HFF-Myc (cell line): ENCODE results near the gene ANKRD6.

ENCODE experiments used
- DNase-seq: peaks from one replicate; pipeline ENCODE4 v3.0.0-alpha.2; 2011; ENCODE audit warnings: low read depth; ENCODE audit errors: extremely low read depth
- H3K4me3 ChIP-seq: replicated peaks from 2 replicates; pipeline ENCODE4 v1.5.1; 2011; ENCODE audit warnings: low read depth, mild to moderate bottlenecking, control low read depth, low read length
- CTCF ChIP-seq: IDR thresholded peaks from 2 replicates; pipeline ENCODE4 v1.5.1; 2012; ENCODE audit warnings: mild to moderate bottlenecking, low read depth, low read length, control low read depth; ENCODE audit errors: missing control alignments

Gene ANKRD6

DNA sequence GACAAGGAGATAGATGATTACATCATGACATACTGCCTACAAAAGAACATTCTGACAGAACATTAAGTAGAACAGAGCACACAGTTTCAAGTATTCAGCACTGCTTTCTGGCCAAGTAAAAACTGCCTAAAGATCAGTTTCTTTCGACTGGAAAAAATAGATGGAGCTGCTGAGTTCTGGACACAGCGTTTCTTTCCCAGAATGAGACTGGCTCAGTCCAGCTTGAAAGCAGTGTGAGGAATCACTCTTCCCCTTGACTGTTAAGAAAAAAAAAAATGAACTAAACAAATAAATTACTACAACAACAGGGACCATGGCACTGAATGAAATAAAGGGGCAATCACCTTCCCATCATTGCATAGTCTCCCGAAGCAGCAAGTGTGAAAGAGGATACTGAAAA is 210.0 kb downstream of the ANKRD6 start:
- no peak for TF ChIP-seq CTCF
- no peak for DNase-seq
- no peak overlapping the region for H3K4me3 ChIP-seq

DNA sequence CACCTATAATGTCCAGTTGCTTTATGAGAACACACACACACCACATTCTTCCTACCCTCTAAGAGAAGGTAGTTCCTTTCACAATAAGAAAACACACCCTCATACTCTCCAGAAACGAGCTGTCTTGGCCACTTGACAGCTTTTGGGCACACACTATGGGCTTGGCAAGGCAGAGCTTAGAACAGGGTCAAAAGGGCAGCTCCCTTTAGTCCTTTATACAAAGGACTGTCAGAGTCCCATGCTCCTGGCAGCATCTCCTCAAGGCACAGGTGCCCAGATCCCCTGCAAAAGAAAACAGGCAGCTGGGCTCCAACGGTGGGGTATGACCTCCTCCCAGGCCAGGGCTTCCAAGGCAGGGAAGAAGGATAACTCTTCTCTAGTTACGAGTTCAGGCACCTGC is 210.5 kb downstream of the ANKRD6 start:
- no peak overlapping the region for H3K4me3 ChIP-seq
- no peak for TF ChIP-seq CTCF
- no peak for DNase-seq

GRCh38 chr6:89644864-89645263 is 211.9 kb downstream of the ANKRD6 start:
- no peak for DNase-seq
- no peak overlapping the region for H3K4me3 ChIP-seq
- no peak for TF ChIP-seq CTCF

- no peak for DNase-seq
- no peak overlapping the region for H3K4me3 ChIP-seq
- TF ChIP-seq CTCF, result no peak
Measured at GRCh38 chr6:89649682-89650081, 216.7 kb downstream of the ANKRD6 start.

DNA sequence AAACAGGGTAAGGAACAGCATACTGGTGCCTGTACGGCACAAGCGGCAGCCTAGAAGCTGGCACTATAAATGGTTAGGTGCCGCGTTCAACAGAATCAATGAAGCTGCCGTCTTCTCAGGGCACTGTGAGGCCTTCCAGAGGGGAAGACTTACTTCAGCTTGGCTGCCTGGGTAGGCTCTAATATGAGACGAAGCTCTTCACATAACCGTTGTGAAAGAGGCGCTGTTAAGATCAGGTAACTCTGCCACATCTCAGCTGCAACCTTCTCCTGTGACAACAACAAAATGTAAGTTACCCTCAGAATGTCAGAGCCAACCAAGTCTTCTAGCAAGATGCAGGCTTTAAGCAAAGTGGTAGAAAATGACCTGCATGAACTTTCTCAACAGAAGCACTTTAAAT is 217.6 kb downstream of the ANKRD6 start:
- DNase-seq, result no peak
- no peak for TF ChIP-seq CTCF

DNA sequence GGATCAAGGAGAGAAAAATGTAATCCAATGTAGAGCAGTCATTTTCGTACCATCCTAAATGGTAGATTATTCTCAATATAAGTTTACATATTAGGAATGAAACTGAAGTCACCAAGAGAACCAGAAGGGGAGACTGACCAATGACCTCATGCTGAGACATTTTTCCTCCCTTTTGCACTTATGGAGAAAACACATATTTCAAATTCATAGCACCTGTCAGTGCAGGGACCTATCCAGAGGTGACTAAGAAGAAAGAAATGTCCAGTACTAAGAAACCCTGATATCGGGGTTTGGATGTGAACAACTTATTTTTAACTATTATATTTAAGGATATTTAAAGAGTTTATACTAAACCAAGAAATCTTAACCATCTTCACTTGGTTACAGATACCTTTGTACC is 222.2 kb downstream of the ANKRD6 start:
- DNase-seq, result no peak
- H3K4me3 ChIP-seq, result no peak overlapping the region
- no peak for TF ChIP-seq CTCF

More for the DNA sequence above, 217.6 kb downstream of the ANKRD6 start:
- no peak overlapping the region for H3K4me3 ChIP-seq

DNA sequence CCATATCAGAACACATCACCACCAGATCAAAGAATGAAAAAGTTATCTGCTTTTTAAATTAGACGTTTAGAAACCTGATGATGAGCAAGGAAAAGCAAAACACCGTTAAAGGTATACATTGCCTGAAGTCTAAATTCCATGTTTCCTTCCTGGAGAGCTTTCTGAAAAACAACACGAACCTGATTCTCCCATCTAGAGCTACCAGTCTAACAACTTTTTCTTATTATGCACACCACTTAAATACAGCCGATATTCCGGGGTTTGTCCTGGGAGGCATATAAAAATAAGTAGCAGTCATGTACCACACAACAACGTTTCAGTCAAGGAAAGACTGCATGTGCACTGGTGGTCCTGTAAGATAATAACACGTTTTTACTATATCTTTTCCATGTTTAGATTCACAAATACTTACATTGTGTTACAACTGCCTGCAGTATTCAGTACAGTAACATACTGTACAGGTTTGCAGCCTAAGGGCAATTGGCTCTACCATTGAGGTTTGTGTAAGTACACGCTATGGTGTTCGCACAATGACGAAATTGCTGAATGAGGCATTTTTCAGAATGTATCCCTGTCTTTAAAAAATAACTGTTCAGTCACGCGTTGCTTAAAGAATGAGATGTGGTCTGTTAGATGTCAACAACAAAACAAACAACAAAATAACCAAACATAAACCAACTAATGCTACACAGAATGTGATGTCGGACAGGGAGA is 224.7 kb downstream of the ANKRD6 start:
- no peak overlapping the region for H3K4me3 ChIP-seq
- DNase-seq, result no peak
- TF ChIP-seq CTCF, result no peak
